Mesothelial cell of epicardium (in vitro differentiated cells): ENCODE data around the gene MEIS2. TPM values are rescaled to one million over a fixed set of nuclear protein-coding genes. Genes with fewer than 3 reads are reported as not detected.

Experiments used
- DNase-seq, 2 experiments: peaks; one replicate each; pipeline ENCODE4 v3.0.0; 2021; ENCODE audit warnings: low spot score in 2 of 2; ENCODE audit not compliant: unreplicated experiment in 2 of 2
- H3K27ac Mint-ChIP-seq: 2 replicates; pipeline ENCODE4 v1.8.0; 2021; ENCODE audit warnings: mixed read lengths
- H3K27me3 Mint-ChIP-seq: 2 replicates; pipeline ENCODE4 v1.8.0; 2021; ENCODE audit warnings: low read depth, mixed read lengths
- H3K36me3 Mint-ChIP-seq: 2 replicates; pipeline ENCODE4 v1.8.0; 2021; ENCODE audit warnings: mixed read lengths
- H3K4me1 Mint-ChIP-seq: 2 replicates; pipeline ENCODE4 v1.8.0; 2021; ENCODE audit warnings: mixed read lengths
- H3K4me3 Mint-ChIP-seq: 2 replicates; pipeline ENCODE4 v1.8.0; 2021; ENCODE audit warnings: mild to moderate bottlenecking, moderate library complexity, mixed read lengths
- H3K9me3 Mint-ChIP-seq: 2 replicates; pipeline ENCODE4 v1.8.0; 2021; ENCODE audit warnings: mixed read lengths
- CTCF ChIP-seq: fragments of 200-600 bp; sonication (generic); IDR thresholded peaks from one replicate; pipeline ENCODE4 v1.5.0; 2021; ENCODE audit warnings: antibody characterized with exemption; ENCODE audit not compliant: unreplicated experiment
- total RNA-seq: library from RNA; stranded (reverse); gene quantifications from 3 replicates; pipeline ENCODE4 v1.2.1, GENCODE V29; 2021

MEIS2 gene
- total RNA-seq, 1 donor from 2014 or later: 397 TPM

GRCh38 chr15:37140531-37141058 lies 40.2 kb upstream of the MEIS2 start:
- no peak for DNase-seq
- Mint-ChIP-seq H3K36me3 (no peaks in the 10 kb centered on the region), H3K4me3 (no peak overlapping the region), H3K27ac (peak overlapping the region; percentile 27), H3K27me3 (no peaks in the 10 kb centered on the region), H3K9me3 (no peaks in the 10 kb centered on the region), H3K4me1 (peaks cover 49% of the 10 kb centered on the region)
- no peak for TF ChIP-seq CTCF

- H3K9me3 Mint-ChIP-seq: no peaks in the 10 kb centered on the region
- H3K36me3 Mint-ChIP-seq: no peaks in the 10 kb centered on the region
- no peak for DNase-seq
- H3K4me1 Mint-ChIP-seq: peaks cover 54% of the 10 kb centered on the region
- no peak for TF ChIP-seq CTCF
- no peaks in the 10 kb centered on the region for H3K27me3 Mint-ChIP-seq
- H3K4me3 Mint-ChIP-seq: no peak overlapping the region
- no peak overlapping the region for H3K27ac Mint-ChIP-seq
Observed at GRCh38 chr15:37138591-37139215, 38.4 kb upstream of the MEIS2 start.

- Mint-ChIP-seq H3K9me3 (no peaks in the 10 kb centered on the region), H3K36me3 (no peaks in the 10 kb centered on the region), H3K27ac (peak overlapping the region; percentile 58), H3K27me3 (no peaks in the 10 kb centered on the region), H3K4me3 (no peak overlapping the region), H3K4me1 (peaks cover 57% of the 10 kb centered on the region)
- DNase-seq: no peak
- no peak for TF ChIP-seq CTCF
Observed at GRCh38 chr15:37137221-37137620, 36.9 kb upstream of the MEIS2 start.

GRCh38 chr15:37136666-37137065 lies 36.3 kb upstream of the MEIS2 start:
- Mint-ChIP-seq H3K4me3 (no peak overlapping the region), H3K27me3 (no peaks in the 10 kb centered on the region), H3K9me3 (no peaks in the 10 kb centered on the region), H3K27ac (peak overlapping the region; percentile 58), H3K4me1 (peaks cover 63% of the 10 kb centered on the region), H3K36me3 (no peaks in the 10 kb centered on the region)
- DNase-seq: no peak
- no peak for TF ChIP-seq CTCF

GRCh38 chr15:37135225-37135624 lies 34.9 kb upstream of the MEIS2 start:
- peaks cover 60% of the 10 kb centered on the region for H3K4me1 Mint-ChIP-seq
- H3K27ac Mint-ChIP-seq: peak overlapping the region; percentile 59
- H3K36me3 Mint-ChIP-seq: no peaks in the 10 kb centered on the region
- DNase-seq: no peak
- no peak overlapping the region for H3K4me3 Mint-ChIP-seq
- H3K27me3 Mint-ChIP-seq: no peaks in the 10 kb centered on the region
- H3K9me3 Mint-ChIP-seq: no peaks in the 10 kb centered on the region
- TF ChIP-seq CTCF: peak; percentile 44
